Colonic mucosa (tissue), 4 donors: ENCODE results near the gene GNB1. TPM values are rescaled to one million over a fixed set of nuclear protein-coding genes. Genes with fewer than 3 reads are reported as not detected.

ENCODE experiments used
- DNase-seq: peaks from one replicate; pipeline ENCODE4 v3.0.0-alpha.2; 2020
- H3K27ac ChIP-seq: fragments of 200-600 bp; one replicate; pipeline ENCODE4 v1.8.0; 2021
- H3K27me3 ChIP-seq: fragments of 200-600 bp; one replicate; pipeline ENCODE4 v1.8.0; 2021
- H3K36me3 ChIP-seq: fragments of 200-600 bp; one replicate; pipeline ENCODE4 v1.8.0; 2021
- H3K4me1 ChIP-seq: fragments of 200-600 bp; one replicate; pipeline ENCODE4 v1.8.0; 2021; ENCODE audit warnings: mild to moderate bottlenecking
- H3K4me3 ChIP-seq: fragments of 200-600 bp; one replicate; pipeline ENCODE4 v1.8.0; 2021
- H3K9ac ChIP-seq, 2 donors: one replicate each; pipeline ENCODE4 v1.7.0; 2013; ENCODE audit warnings: control low read depth in 2 of 2, low read depth in 2 of 2, low read length in 2 of 2
- H3K9me3 ChIP-seq: fragments of 200-600 bp; one replicate; pipeline ENCODE4 v1.8.0; 2021
- intact Hi-C: fragments of 100-400 bp; cut with DNase I; formaldehyde crosslinking; loops from one replicate; pipeline ENCODE4 v1.14.1; 2022
- total RNA-seq, 2 donors: library from RNA; stranded (reverse); fragmentation: NEBNext Ultra II Directional in 1 of 2; extraction: Animal tissue kit (Norgen Biotek cat#: 25700) in 1 of 2; gene quantifications; one replicate each; pipeline ENCODE4 v1.2.1, GENCODE V29; 2021
- TF ChIP-seq, protein P1 (sequence below): fragments of 200-600 bp; IDR thresholded peaks from one replicate; pipeline ENCODE4 v1.8.0; 2022; ENCODE audit warnings: antibody characterized with exemption, mild to moderate bottlenecking
- donor health status: healthy.
- donor health status: DM: no; HTN: no; CAD: no.
- donor health status: DM: no; HTN: no; CAD: no.

GNB1 gene
- total RNA-seq, 2 donors from 2014 or later, result 281 to 367 TPM

DNA sequence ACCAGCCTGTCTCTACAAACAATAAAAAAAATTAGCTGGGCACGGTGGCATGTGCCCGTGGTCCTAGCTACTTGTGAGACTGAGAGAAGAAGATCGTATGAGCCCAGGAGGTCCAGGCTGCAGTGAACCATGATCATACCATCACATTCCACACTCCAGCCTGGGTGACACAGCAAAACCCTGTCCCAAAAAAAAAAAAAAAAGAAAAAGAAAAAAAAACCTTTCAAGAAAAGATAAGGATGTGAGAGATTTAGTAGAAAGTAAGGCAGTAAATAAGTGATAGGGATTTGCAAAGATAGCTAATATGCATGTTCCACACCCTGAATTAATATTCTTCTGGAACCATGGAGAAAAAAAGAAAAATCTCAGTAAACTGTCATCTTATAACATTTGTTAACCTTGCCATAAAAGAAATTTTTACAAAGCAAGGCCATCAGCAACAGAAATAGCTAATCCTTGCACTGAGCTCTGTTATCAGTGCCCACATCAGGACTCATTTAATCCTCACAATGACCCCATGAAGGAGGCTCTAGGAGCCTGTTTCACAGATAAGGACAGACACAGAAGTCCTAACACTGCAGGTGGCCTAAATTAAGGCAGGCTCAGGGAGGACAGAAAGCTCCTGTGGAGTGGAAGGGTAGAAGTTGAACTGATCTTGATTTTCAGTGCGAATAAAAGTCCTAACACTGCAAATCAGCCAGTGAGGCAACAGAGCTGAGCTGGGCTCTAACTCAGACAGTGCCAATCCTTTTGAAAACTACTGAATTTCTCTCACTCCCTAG, 7.6 kb downstream of the GNB1 start:
- Histone ChIP-seq H3K9ac (peak overlapping the region in 1 of 2 donors; percentile 47), H3K27ac (peak overlapping the region; percentile 65)

DNA sequence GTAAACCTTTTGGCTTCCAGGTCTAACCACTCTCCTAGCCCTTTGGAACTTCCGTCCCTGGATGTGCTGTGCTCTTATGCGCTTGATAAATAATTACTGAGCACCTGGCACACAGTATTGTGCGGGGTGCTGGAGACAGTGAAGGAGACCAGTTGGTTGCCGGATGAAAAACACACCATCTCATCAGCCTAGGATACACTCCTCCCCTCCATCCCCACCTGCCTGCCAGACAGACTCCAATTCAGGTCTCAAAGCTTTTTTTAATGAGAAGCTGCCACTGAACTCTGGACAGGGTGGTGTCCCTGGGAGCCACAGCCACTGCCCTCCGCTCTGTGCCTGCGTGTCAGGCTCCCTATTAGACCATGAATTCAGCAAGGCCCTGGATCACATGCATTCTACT, 9.2 kb downstream of the GNB1 start:
- Histone ChIP-seq H3K27me3 (no peaks in the 10 kb centered on the region), H3K9ac (peak overlapping the region in 1 of 2 donors; percentile 57), H3K4me3 (no peak overlapping the region), H3K4me1 (peaks cover 18% of the 10 kb centered on the region), H3K27ac (peak overlapping the region; percentile 65), H3K36me3 (no peaks in the 10 kb centered on the region), H3K9me3 (no peaks in the 10 kb centered on the region)
- TF ChIP-seq, protein P1, sequence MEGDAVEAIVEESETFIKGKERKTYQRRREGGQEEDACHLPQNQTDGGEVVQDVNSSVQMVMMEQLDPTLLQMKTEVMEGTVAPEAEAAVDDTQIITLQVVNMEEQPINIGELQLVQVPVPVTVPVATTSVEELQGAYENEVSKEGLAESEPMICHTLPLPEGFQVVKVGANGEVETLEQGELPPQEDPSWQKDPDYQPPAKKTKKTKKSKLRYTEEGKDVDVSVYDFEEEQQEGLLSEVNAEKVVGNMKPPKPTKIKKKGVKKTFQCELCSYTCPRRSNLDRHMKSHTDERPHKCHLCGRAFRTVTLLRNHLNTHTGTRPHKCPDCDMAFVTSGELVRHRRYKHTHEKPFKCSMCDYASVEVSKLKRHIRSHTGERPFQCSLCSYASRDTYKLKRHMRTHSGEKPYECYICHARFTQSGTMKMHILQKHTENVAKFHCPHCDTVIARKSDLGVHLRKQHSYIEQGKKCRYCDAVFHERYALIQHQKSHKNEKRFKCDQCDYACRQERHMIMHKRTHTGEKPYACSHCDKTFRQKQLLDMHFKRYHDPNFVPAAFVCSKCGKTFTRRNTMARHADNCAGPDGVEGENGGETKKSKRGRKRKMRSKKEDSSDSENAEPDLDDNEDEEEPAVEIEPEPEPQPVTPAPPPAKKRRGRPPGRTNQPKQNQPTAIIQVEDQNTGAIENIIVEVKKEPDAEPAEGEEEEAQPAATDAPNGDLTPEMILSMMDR, result no peak
- intact Hi-C loops, result no loop called here
- peak; percentile 80 for DNase-seq

More for the DNA sequence above, 7.6 kb downstream of the GNB1 start:
- intact Hi-C loops, result no loop called here
- no peaks in the 10 kb centered on the region for H3K27me3 ChIP-seq
- TF ChIP-seq, protein P1, result no peak
- H3K36me3 ChIP-seq, result no peaks in the 10 kb centered on the region
- no peaks in the 10 kb centered on the region for H3K9me3 ChIP-seq
- peaks cover 22% of the 10 kb centered on the region for H3K4me1 ChIP-seq
- no peak for DNase-seq
- H3K4me3 ChIP-seq, result no peak overlapping the region

DNA sequence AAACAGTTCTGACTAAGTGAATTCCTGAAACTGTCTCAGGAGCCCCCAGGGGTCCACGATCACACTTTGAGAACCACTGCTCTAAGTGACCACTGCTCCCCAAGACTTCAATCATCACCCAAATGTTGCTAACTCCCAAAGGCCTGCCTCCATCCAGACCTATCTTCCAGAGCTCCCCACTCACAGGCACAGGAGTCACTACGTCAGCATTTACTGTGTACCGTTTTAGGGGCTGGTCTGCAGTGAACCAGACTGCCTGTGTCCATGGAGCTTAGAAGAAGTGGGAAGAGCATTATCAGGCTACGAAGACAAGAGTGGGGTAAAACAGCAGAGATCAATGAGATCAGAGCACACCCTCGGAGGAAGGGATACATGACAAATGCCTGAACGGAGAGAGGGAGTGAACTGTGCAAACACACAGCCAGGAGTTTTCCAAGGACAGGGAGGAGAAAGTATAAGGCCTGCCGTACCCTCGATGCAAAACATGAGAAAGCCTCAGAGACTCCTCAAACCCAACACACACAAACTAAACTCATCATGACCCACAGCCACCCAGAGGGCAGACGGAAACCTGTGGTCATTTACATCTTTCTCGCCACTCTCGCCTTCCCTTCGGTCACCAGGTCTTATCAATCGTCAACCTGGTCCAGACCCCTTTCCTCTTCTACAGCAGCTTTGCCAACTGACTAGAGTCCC, 10.1 kb downstream of the GNB1 start:
- H3K27ac ChIP-seq, result peak overlapping the region; percentile 65

DNA sequence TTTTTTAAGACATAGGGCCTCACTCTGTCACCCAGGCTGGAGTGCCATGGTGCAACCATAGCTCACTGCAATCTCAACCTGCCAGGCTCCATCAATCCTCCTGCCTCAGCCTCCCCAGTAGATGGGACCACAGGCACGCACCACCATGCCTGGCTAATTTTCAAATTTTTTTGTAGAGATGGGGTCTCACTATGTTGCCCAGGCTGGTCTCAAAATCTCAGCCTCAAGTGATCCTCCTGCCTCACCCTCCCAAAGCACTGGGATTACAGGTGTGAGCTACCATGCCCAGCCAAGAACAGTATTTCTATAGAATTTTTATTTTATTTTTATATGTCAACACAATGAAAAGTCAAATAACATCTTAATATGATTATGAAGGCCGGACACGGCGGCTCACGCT, 10.9 kb downstream of the GNB1 start:
- intact Hi-C loops, result no loop called here
- Histone ChIP-seq H3K36me3 (no peaks in the 10 kb centered on the region), H3K27ac (no peak overlapping the region), H3K9me3 (no peaks in the 10 kb centered on the region), H3K4me3 (no peak overlapping the region), H3K27me3 (no peaks in the 10 kb centered on the region), H3K4me1 (peaks cover 24% of the 10 kb centered on the region), H3K9ac (no peak overlapping the region)
- DNase-seq, result no peak
- TF ChIP-seq, protein P1, result no peak

More for the DNA sequence above, 10.1 kb downstream of the GNB1 start:
- no peak for DNase-seq
- H3K9ac ChIP-seq, result peak overlapping the region in 1 of 2 donors; percentile 57
- no peaks in the 10 kb centered on the region for H3K36me3 ChIP-seq
- TF ChIP-seq, protein P1, result no peak
- no peaks in the 10 kb centered on the region for H3K27me3 ChIP-seq
- no peaks in the 10 kb centered on the region for H3K9me3 ChIP-seq
- H3K4me3 ChIP-seq, result no peak overlapping the region
- H3K4me1 ChIP-seq, result peaks cover 24% of the 10 kb centered on the region
- intact Hi-C loops, result no loop called here

DNA sequence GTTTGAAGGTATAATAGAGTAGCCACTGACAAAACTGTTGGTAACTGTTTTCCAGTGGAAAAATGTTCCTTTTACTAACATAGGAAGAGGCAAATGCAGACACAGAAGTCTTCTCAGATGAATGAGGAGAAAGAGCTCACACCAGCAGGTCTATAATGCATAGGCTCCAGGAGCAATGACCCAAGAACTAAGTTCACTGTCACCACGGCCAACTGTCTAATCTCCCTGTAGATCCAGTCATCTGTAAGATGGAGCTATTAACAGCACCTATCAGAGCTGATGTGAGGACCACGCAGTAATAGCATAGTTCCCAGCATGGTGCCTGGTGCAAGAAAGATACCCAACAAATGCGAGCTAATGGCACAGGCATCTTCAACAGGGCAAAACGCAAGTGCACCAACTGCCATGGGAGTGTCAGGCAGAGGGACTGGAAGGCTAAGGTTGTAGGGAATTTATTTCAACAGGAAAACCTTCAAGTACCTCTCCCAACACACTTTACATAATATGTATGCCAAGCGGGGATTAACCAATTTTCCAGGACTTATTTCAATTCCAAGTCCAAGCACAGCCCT, 12.9 kb downstream of the GNB1 start:
- no peak for DNase-seq
- intact Hi-C loops, result no loop called here
- Histone ChIP-seq H3K27me3 (no peaks in the 10 kb centered on the region), H3K36me3 (no peaks in the 10 kb centered on the region), H3K9ac (no peak overlapping the region), H3K27ac (no peak overlapping the region), H3K4me1 (peaks cover 25% of the 10 kb centered on the region), H3K9me3 (no peaks in the 10 kb centered on the region), H3K4me3 (no peak overlapping the region)
- TF ChIP-seq, protein P1, result no peak
